GM12864 (cell line): ENCODE measurements around the gene ZNF26.

Experiments
- DNase-seq: peaks from one replicate; pipeline ENCODE4 v3.0.0-alpha.2; 2011; ENCODE audit warnings: low read depth
- H3K4me3 ChIP-seq: 2 replicates; pipeline ENCODE4 v1.5.1; 2011; ENCODE audit warnings: mild to moderate bottlenecking, low read depth, low read length, control low read depth
- TF ChIP-seq, protein P1 (sequence below): IDR thresholded peaks from 2 replicates; pipeline ENCODE4 v1.5.1; 2011; ENCODE audit warnings: low read depth, mild to moderate bottlenecking, moderate library complexity, low read length, control low read depth, inconsistent platforms; ENCODE audit errors: missing control alignments

Gene ZNF26

DNA sequence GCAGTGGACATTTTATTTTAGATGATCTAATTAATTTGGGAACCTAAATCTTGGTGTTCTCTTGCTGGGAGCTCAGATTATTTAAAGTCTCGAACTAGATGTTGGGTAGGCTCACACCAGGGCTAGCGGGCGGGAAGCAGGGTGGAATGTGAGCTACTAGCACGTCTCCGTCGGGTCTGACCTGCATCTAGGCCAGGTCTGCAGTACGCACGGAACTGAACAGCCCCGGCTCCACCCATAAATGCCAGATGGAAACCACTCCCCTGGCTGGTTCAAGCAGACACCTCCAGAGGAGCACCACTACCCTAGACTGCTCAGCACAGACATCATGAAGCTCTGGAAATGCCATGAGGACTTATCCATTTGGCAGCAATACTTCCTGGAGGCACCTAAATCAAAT lies 40.4 kb upstream of the ZNF26 start:
- no peak for DNase-seq
- H3K4me3 ChIP-seq = no peak overlapping the region
- TF ChIP-seq, protein P1, sequence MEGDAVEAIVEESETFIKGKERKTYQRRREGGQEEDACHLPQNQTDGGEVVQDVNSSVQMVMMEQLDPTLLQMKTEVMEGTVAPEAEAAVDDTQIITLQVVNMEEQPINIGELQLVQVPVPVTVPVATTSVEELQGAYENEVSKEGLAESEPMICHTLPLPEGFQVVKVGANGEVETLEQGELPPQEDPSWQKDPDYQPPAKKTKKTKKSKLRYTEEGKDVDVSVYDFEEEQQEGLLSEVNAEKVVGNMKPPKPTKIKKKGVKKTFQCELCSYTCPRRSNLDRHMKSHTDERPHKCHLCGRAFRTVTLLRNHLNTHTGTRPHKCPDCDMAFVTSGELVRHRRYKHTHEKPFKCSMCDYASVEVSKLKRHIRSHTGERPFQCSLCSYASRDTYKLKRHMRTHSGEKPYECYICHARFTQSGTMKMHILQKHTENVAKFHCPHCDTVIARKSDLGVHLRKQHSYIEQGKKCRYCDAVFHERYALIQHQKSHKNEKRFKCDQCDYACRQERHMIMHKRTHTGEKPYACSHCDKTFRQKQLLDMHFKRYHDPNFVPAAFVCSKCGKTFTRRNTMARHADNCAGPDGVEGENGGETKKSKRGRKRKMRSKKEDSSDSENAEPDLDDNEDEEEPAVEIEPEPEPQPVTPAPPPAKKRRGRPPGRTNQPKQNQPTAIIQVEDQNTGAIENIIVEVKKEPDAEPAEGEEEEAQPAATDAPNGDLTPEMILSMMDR = no peak

DNA sequence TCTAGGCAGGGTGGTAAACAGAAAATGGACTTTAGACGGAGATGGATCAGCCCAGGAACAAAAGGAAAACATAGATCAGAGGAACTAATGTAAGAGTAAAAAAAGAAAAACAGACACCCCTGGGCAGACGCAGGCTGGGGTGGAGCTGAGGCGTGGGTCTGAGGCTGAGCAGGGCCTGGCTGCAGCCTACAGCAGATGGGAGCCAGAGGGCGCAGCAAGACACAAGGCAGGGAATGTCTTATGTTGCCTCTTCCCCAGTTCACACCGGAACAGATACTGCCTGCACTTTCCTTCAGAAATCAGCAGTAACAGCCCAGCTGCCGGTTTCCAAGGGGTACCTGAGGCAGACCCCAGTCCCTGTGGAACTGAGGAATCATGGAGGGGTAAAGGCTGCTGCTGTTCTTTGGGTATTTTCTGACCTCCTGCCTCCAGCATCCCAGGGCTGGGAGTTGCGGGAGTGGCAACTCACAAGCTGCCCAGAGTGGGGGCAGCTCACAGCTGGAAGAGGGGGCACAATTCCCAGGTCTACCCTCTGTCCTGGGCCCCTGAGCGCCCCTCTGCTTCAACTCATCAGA lies 39.8 kb upstream of the ZNF26 start:
- DNase-seq = no peak
- TF ChIP-seq, protein P1 = no peak
- H3K4me3 ChIP-seq = no peak overlapping the region

DNA sequence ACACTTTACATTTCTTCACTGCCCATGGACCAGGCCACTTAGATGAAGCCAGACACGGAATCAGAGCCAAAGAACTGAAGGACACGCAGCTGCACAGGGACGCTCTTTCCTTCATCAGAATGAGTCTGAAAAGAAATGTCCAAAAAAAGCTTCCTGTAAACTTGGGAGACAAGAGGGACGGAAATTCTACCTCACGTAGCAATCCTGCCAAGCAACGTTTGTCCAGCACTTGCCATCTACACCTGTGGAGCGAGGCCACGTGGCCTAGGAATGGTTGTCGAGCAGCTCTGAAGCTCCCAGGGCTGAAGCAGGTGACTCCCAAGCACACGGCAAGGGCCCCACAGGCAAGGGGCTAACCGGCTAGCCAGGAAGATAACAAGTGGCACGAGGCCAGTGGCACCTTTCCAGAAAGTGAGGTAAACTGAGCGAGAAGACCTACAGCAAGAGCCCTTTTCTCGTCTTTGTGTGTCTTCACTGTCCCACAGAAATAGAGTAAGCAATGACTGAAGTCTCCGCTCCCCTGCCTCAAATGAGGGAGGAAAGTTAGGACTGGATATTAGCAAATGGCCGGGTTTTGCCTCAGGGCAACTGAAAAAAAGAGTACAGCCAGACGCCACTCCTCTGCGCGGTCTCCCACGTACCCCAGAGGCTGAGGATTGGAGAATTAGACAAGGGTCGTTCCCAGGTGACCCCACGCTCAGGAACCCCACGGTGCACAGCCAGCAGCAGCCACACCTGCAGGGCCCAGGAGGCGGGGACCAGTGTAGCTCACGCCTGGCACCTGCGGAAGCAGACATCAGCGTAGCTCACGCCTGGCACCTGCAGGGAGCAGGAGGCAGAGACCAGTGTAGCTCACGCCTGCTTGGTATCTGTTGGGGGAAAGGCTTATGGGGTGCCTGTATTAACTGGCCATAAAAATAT lies 37.8 kb upstream of the ZNF26 start:
- TF ChIP-seq, protein P1 = no peak
- no peak overlapping the region for H3K4me3 ChIP-seq
- no peak for DNase-seq

DNA sequence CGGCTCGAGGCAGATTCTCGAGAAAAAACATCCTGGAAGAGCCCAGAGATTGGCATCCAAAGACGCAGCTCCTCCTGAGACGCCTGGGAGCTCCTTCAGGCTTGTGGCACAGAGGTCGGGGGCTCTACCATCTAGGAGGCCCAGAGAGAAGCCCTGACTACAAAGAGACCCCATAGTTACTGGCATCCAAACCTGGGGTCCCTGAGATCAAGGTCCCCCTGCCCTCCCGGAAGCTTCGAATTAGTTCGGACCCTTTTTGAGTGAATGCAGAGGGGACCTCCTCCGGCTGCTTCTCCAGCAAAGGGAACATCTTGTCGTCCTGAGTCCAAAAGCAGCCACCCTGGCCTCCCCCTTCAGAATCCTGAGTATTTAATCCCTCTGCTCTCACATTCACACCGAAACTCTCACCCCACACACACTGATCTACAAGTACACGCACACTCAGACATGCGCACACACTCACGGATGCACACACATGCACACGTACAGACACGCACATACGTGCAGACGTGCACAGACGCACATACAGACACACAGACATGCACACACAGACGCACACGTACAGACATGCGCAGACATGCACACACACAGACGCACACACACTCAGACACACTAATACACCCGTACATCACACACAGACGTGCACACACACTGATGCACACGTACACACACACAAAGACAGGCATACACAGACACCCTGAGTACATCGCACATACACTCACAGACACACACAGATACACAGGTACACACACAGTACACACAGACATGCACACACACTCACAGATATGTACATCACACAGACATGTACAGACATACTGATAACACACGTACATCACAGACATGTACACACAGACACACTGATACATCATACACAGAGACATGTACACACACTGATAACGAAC lies 36.0 kb upstream of the ZNF26 start:
- H3K4me3 ChIP-seq = no peak overlapping the region
- no peak for DNase-seq
- TF ChIP-seq, protein P1 = no peak

DNA sequence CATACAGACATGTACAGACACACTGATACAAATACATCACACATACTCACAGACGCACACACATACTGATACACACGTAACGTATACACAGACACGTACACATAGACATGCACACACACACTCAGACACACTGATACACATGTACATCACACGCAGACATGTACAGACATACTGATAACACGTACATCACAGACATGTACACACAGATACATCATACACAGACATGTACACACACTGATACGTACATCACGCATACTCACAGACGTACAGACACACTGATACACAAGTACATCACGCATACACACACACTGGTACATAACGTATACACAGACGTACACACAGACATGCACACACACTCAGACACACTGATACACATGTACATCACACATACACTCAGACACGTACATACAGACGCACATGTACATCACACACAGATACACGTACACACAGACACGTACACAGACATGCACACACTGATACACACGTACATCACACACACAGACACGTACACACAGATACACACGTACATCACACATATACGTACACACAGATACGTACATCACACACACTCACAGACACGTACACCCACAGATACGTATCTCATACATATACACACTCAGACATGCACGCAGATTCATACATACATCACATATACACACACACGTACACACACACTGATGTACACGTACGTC lies 35.2 kb upstream of the ZNF26 start:
- H3K4me3 ChIP-seq = no peak overlapping the region
- TF ChIP-seq, protein P1 = no peak
- no peak for DNase-seq

DNA sequence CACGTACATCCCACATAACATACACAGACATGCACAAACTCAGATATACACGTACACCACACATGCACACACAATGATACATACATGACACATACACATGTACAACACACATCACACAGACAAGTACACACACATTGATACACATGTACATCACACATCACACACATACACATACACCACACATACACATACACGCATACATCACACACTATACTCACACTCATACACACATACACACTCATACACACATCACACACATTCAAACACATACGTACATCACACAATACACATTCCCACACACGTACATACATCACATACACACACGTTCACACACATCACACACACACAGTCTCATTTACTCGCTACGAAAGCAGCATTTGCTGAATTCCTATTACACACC lies 34.5 kb upstream of the ZNF26 start:
- TF ChIP-seq, protein P1 = no peak

More for the DNA sequence above, 34.5 kb upstream of the ZNF26 start:
- no peak overlapping the region for H3K4me3 ChIP-seq
- no peak for DNase-seq
